Measurements from ENCODE around the gene ELOB. TPM values are rescaled to one million over a fixed set of nuclear protein-coding genes. Genes with fewer than 3 reads are reported as not detected.

The ELOB gene
- total RNA-seq, 4 donors from 2014 or later: 186 to 446 (median 288) TPM

GRCh38 chr16:2768403-2769089 is 8.5 kb downstream of the ELOB start:
- Histone ChIP-seq H3K36me3 (peaks cover 71 to 100% (median 84%) of the 10 kb centered on the region in 3 donors), H3K4me1 (peaks cover 15 to 62% (median 39%) of the 10 kb centered on the region in 3 donors)

GRCh38 chr16:2767891-2768290 is 9.2 kb downstream of the ELOB start:
- peak in 1 of 4 donors; percentile 40 for TF ChIP-seq POLR2A (IDR thresholded peaks at IDR 0.05)
- no peak for TF ChIP-seq CTCF (IDR thresholded peaks at IDR 0.05)
- peaks cover 77 to 100% (median 90%) of the 10 kb centered on the region in 3 donors for H3K36me3 ChIP-seq
- peaks cover 15 to 55% (median 37%) of the 10 kb centered on the region in 3 donors for H3K4me1 ChIP-seq
- H3K4me3 ChIP-seq: no peak overlapping the region
- intact Hi-C loops (cut with DNase I): no loop called here
- H3K27me3 ChIP-seq: no peaks in the 10 kb centered on the region
- H3K9me3 ChIP-seq: no peaks in the 10 kb centered on the region
- 63 to 71% methylated on average over 3 to 14 of the region's 14 CpGs for WGBS, 2 donors
- no peak for DNase-seq
- H3K27ac ChIP-seq: peak overlapping the region; percentile 82 to 85 (median 84)

More at GRCh38 chr16:2768403-2769089, 8.5 kb downstream of the ELOB start:
- intact Hi-C loops (cut with DNase I): no loop called here
- peak overlapping the region; percentile 82 to 85 (median 84) for H3K27ac ChIP-seq
- WGBS, 2 donors: 51 to 63% methylated on average over 13 to 16 of the region's 17 CpGs
- no peak for DNase-seq
- no peak for TF ChIP-seq CTCF (IDR thresholded peaks at IDR 0.05)
- TF ChIP-seq POLR2A (IDR thresholded peaks at IDR 0.05): no peak
- H3K27me3 ChIP-seq: no peaks in the 10 kb centered on the region
- no peaks in the 10 kb centered on the region for H3K9me3 ChIP-seq
- H3K4me3 ChIP-seq: peak overlapping the region in 1 of 4 donors; percentile 13

- no peak overlapping the region for H3K4me3 ChIP-seq
- peaks cover 78 to 100% (median 97%) of the 10 kb centered on the region in 3 donors for H3K36me3 ChIP-seq
- intact Hi-C loops (cut with DNase I): no loop called here
- TF ChIP-seq CTCF (IDR thresholded peaks at IDR 0.05) (no peak), POLR2A (IDR thresholded peaks at IDR 0.05) (no peak)
- DNase-seq: no peak
- peaks cover 15 to 53% (median 36%) of the 10 kb centered on the region in 3 donors for H3K4me1 ChIP-seq
- no peaks in the 10 kb centered on the region for H3K9me3 ChIP-seq
- 77 to 81% methylated on average over 6 to 16 of the region's 19 CpGs for WGBS, 2 donors
- peak overlapping the region; percentile 82 to 85 (median 84) for H3K27ac ChIP-seq
- no peaks in the 10 kb centered on the region for H3K27me3 ChIP-seq
Observed at GRCh38 chr16:2767140-2767731, 9.8 kb downstream of the ELOB start.

- H3K9me3 ChIP-seq: no peaks in the 10 kb centered on the region
- TF ChIP-seq CTCF (IDR thresholded peaks at IDR 0.05) (no peak), POLR2A (IDR thresholded peaks at IDR 0.05) (no peak)
- 90 to 94% methylated on average over 41 to 42 of the region's 44 CpGs for WGBS, 2 donors
- no peak for DNase-seq
- peak overlapping the region in 1 of 4 donors; percentile 82 for H3K27ac ChIP-seq
- peaks cover 15 to 48% (median 36%) of the 10 kb centered on the region in 3 donors for H3K4me1 ChIP-seq
- H3K4me3 ChIP-seq: no peak overlapping the region
- no peaks in the 10 kb centered on the region for H3K27me3 ChIP-seq
- peaks cover 77 to 100% (median 97%) of the 10 kb centered on the region in 3 donors for H3K36me3 ChIP-seq
- intact Hi-C loops (cut with DNase I): no loop called here
Observed at GRCh38 chr16:2766430-2767139, 10.5 kb downstream of the ELOB start.
